Naive B cell (primary cell): ENCODE data around the gene FBXW5. TPM values are rescaled to one million over a fixed set of nuclear protein-coding genes. Genes with fewer than 3 reads are reported as not detected.
A peak's percentile ranks its signal among the peaks of the same experiment; 100 is the strongest.

Experiments
- ATAC-seq, 2 donors: fragments of 150-1000 bp; cut with Tn5 transposase; 2 replicates each; pipeline ENCODE4 v1.10.0; 2021; ENCODE audit warnings: low read depth in 2 of 2, mild to moderate bottlenecking in 2 of 2, moderate library complexity in 2 of 2
- DNase-seq: peaks from one replicate; pipeline ENCODE4 v3.0.0; 2022
- H3K27ac Mint-ChIP-seq, 6 donors: one replicate each; pipeline ENCODE4 v1.8.0; 2020 to 2022; ENCODE audit warnings: mild to moderate bottlenecking in 6 of 6, mixed read lengths in 6 of 6, moderate library complexity in 5 of 6, inconsistent platforms in 2 of 6
- H3K27me3 Mint-ChIP-seq, 3 donors: one replicate each; pipeline ENCODE4 v1.8.0; 2021 to 2022; ENCODE audit warnings: mixed read lengths in 3 of 3, mild to moderate bottlenecking in 1 of 3
- H3K36me3 Mint-ChIP-seq, 2 donors: one replicate each; pipeline ENCODE4 v1.8.0; 2020 to 2022; ENCODE audit warnings: mixed read lengths in 2 of 2, inconsistent platforms in 1 of 2, mild to moderate bottlenecking in 1 of 2
- H3K4me1 Mint-ChIP-seq, 3 donors: one replicate each; pipeline ENCODE4 v1.8.0; 2020 to 2022; ENCODE audit warnings: mixed read lengths in 3 of 3, inconsistent platforms in 1 of 3, mild to moderate bottlenecking in 1 of 3, moderate library complexity in 1 of 3
- H3K4me3 Mint-ChIP-seq, 8 donors: one replicate each; pipeline ENCODE4 v1.8.0; 2020 to 2022; ENCODE audit warnings: mild to moderate bottlenecking in 8 of 8, mixed read lengths in 8 of 8, moderate library complexity in 8 of 8, inconsistent platforms in 2 of 8
- H3K9me3 Mint-ChIP-seq, 7 donors: one replicate each; pipeline ENCODE4 v1.8.0; 2020 to 2022; ENCODE audit warnings: mixed read lengths in 7 of 7, mild to moderate bottlenecking in 5 of 7, inconsistent platforms in 2 of 7, moderate library complexity in 1 of 7
- polyA plus RNA-seq, 6 donors: library from polyadenylated mRNA; unstranded; fragments of 300-500 nt; fragmentation: Illumina TruSeq; gene quantifications; one replicate each; pipeline ENCODE4 v1.2.3, GENCODE V29; 2021; ENCODE audit warnings: low read depth in 6 of 6

The FBXW5 gene
- 100 to 1,000 TPM in 1 of 6 donors, 10 to 100 TPM in 5; 48.2 to 105 (median 55.1) TPM for polyA plus RNA-seq

DNA sequence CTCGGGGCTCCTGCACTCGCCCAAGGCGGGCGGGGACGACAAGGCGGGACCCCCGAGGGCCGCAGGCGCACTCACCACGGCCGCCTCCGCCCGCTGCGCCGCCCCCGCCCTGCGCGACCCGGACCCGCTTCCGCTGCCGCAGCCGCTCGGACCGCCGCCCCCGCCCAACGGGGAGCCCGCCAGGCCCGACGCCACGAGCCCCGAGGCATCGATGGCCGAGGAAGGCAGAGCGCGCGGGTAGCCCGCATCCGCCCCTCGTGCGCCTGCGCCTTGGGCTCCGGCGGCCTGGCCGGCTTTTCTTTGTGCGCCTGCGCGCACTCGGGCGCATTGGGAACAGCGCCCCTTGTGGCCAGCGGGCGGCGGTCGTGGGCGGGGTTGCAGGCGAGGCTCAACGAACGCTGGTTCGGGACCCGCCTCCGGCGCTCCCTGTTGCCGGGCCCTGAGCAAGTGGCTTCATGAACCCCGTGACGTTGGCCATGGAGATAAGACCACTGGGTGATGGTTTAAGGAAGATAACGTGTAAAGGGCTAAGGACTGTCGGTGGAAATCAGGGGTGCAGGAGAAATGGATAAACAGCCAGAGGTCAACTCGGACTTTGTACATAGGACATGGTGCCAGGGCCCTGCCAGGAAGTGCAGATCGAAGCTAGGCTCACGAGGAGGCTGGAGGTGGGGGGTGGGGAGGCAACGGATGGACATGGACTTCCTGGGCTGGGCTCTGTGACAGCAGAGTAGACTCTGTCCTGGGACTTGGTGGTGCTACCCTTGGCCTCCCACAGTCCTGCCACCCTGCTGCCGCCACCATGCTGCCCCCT, at the start of gene FBXW5, which contains the start of gene C8G:
TSS of gene FBXW5 (minus strand) at position 220 of the 814 bp plus-strand sequence. CDS start 655 bp downstream, outside the sequence.
TSS of gene C8G (plus strand) at position 725 of the 814 bp plus-strand sequence. CDS start at position 803, 78 bp downstream.
- DNase-seq (peak; percentile 96), ATAC-seq (peak; percentile 81 to 84)
- Mint-ChIP-seq H3K9me3 (no peaks in the 10 kb centered on the region), H3K27ac (peak within 1 kb of the TSS in 5 of 6 donors; percentile 49 to 96 (median 87)), H3K27me3 (no peaks in the 10 kb centered on the region), H3K4me3 (peak within 1 kb of the TSS; percentile 73 to 91 (median 80)), H3K4me1 (peaks cover 8 to 10% (median 10%) of the 10 kb centered on the region in 3 donors), H3K36me3 (no peaks in the 10 kb centered on the region)

GRCh38 chr9:136992819-136993369, 48.4 kb upstream of the FBXW5 start:
- H3K4me1 Mint-ChIP-seq, result peaks cover 10 to 32% (median 32%) of the 10 kb centered on the region in 3 donors
- H3K36me3 Mint-ChIP-seq, result no peaks in the 10 kb centered on the region

GRCh38 chr9:136991993-136992818, 47.7 kb upstream of the FBXW5 start, which contains the start of gene PAXX:
TSS of gene PAXX (plus strand) at chr9:136992422. CDS start at chr9:136992444, 22 bp downstream.
- peaks cover 6 to 26% (median 26%) of the 10 kb centered on the region in 3 donors for H3K4me1 Mint-ChIP-seq
- peak within 1 kb of the TSS; percentile 86 to 96 (median 94) for H3K27ac Mint-ChIP-seq
- ATAC-seq (peak; percentile 84 to 87), DNase-seq (peak; percentile 90)
- peaks cover 7 to 23% (median 11%) of the 10 kb centered on the region in 3 donors for H3K27me3 Mint-ChIP-seq
- peaks cover 0 to 2% (median 0%) of the 10 kb centered on the region in 7 donors for H3K9me3 Mint-ChIP-seq
- no peaks in the 10 kb centered on the region for H3K36me3 Mint-ChIP-seq
- peak within 1 kb of the TSS; percentile 59 to 92 (median 87) for H3K4me3 Mint-ChIP-seq

More at GRCh38 chr9:136992819-136993369, 48.4 kb upstream of the FBXW5 start:
- ATAC-seq (no peak), DNase-seq (no peak)
- H3K4me3 Mint-ChIP-seq, result peak overlapping the region; percentile 59 to 92 (median 87)
- H3K27me3 Mint-ChIP-seq, result peaks cover 8 to 22% (median 9%) of the 10 kb centered on the region in 3 donors
- peaks cover 0 to 2% (median 0%) of the 10 kb centered on the region in 7 donors for H3K9me3 Mint-ChIP-seq
- H3K27ac Mint-ChIP-seq, result peak overlapping the region; percentile 86 to 96 (median 94)

GRCh38 chr9:136990242-136990911, 45.8 kb upstream of the FBXW5 start:
- no peak for DNase-seq
- peak overlapping the region in 3 of 6 donors; percentile 5 to 77 (median 74) for H3K27ac Mint-ChIP-seq
- peaks cover 0 to 2% (median 0%) of the 10 kb centered on the region in 7 donors for H3K9me3 Mint-ChIP-seq
- peak overlapping the region in 6 of 8 donors; percentile 59 to 89 (median 81) for H3K4me3 Mint-ChIP-seq
- ATAC-seq, result no peak
- H3K4me1 Mint-ChIP-seq, result peaks cover 6 to 19% (median 19%) of the 10 kb centered on the region in 3 donors
- no peaks in the 10 kb centered on the region for H3K36me3 Mint-ChIP-seq
- H3K27me3 Mint-ChIP-seq, result peaks cover 7 to 27% (median 16%) of the 10 kb centered on the region in 3 donors

- H3K4me1 Mint-ChIP-seq, result peaks cover 8 to 19% (median 18%) of the 10 kb centered on the region in 3 donors
- H3K9me3 Mint-ChIP-seq, result peaks cover 0 to 2% (median 0%) of the 10 kb centered on the region in 7 donors
- ATAC-seq (no peak), DNase-seq (no peak)
- H3K36me3 Mint-ChIP-seq, result peaks cover 0 to 5% of the 10 kb centered on the region in 2 donors
- peaks cover 10 to 32% (median 21%) of the 10 kb centered on the region in 3 donors for H3K27me3 Mint-ChIP-seq
- peak overlapping the region in 1 of 8 donors; percentile 70 for H3K4me3 Mint-ChIP-seq
- no peak overlapping the region for H3K27ac Mint-ChIP-seq
Measured at GRCh38 chr9:136988872-136989271, 44.3 kb upstream of the FBXW5 start.

- ATAC-seq, result no peak
- Mint-ChIP-seq H3K27ac (no peak overlapping the region), H3K36me3 (peaks cover 0 to 8% of the 10 kb centered on the region in 2 donors), H3K4me1 (peaks cover 0 to 4% (median 2%) of the 10 kb centered on the region in 3 donors), H3K4me3 (no peak overlapping the region), H3K9me3 (peaks cover 0 to 2% (median 0%) of the 10 kb centered on the region in 7 donors), H3K27me3 (peaks cover 13 to 60% (median 29%) of the 10 kb centered on the region in 3 donors)
- DNase-seq, result no peak
Measured at GRCh38 chr9:136985853-136986252, 41.3 kb upstream of the FBXW5 start.

DNA sequence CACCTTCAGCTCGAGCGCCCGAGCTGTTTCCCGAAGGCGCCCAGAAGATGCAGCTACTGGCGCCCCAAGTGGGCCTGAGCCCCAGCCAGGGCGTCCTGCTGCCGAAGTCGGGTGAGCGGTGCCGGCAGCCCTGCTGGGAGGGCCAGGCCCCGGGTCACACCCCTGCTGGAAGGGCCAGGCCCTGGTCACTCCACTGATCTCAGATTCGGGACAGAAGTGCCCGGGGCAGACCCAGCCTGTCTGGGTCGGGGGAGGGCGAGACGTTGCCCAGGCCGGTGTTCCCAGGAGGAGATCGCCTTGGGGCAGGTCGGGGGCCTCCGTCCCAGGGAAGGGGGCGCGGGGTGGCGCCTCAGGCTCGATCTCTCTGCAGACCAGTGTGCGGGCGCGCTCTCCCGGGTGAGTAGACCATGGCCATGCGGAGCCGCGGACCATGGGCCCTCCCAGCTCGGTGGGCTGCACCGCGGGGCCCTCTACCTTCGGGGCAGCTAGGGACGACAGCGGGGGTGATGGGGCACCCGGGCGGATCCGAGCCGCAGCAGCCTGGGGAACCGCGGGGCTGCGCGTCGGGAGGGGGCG, 40.6 kb upstream of the FBXW5 start:
- Mint-ChIP-seq H3K36me3 (peaks cover 0 to 8% of the 10 kb centered on the region in 2 donors), H3K27me3 (peaks cover 13 to 65% (median 36%) of the 10 kb centered on the region in 3 donors), H3K27ac (no peak overlapping the region), H3K4me3 (no peak overlapping the region), H3K9me3 (peaks cover 0 to under 1% (median 0%) of the 10 kb centered on the region in 7 donors), H3K4me1 (peaks cover 0 to 4% (median 2%) of the 10 kb centered on the region in 3 donors)
- ATAC-seq (peak; percentile 27 to 32), DNase-seq (no peak)

GRCh38 chr9:136984464-136985026, 40.0 kb upstream of the FBXW5 start:
- DNase-seq (no peak), ATAC-seq (peak in 1 of 2 donors; percentile 16)
- Mint-ChIP-seq H3K9me3 (no peaks in the 10 kb centered on the region), H3K27me3 (peaks cover 13 to 67% (median 38%) of the 10 kb centered on the region in 3 donors), H3K36me3 (peaks cover 0 to 8% of the 10 kb centered on the region in 2 donors), H3K4me1 (peaks cover 0 to 4% (median 2%) of the 10 kb centered on the region in 3 donors), H3K27ac (no peak overlapping the region), H3K4me3 (no peak overlapping the region)

DNA sequence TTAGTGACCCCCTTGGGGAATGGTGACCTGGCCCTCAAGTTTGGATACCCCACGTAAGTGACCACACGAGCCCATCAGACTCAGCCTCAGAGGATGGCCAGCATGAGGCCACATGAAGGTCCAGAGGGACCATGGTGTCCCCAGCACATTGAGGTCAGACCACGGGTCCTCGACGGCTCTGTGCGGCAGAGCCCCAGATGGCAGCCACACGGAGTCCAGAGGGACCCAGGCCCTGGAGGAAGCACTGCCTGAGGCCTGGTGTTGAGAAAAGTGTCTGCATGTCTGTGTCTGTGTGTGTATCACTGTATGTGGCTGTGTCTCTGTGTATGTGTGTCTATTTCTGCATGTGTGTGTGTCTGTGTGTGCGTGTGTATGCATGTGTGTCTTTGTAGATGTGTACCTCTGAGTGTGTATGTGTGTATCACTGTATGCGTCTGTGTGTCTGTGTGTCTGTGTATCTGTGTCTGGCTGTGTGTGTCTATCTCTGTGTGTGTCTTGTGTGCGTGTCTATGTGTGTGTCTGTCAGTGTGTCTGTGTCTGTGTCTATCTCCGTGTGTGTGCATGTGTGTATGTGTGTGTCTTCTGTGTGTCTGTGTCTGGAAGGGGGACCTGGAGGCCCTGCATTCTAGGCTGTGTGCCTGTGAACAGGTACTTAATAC, 39.2 kb upstream of the FBXW5 start:
- H3K4me1 Mint-ChIP-seq, result peaks cover 0 to 4% (median 2%) of the 10 kb centered on the region in 3 donors
- ATAC-seq, result no peak
- H3K36me3 Mint-ChIP-seq, result peaks cover 0 to 8% of the 10 kb centered on the region in 2 donors
- DNase-seq, result no peak
- peaks cover 13 to 69% (median 38%) of the 10 kb centered on the region in 3 donors for H3K27me3 Mint-ChIP-seq
- H3K9me3 Mint-ChIP-seq, result no peaks in the 10 kb centered on the region
- H3K27ac Mint-ChIP-seq, result no peak overlapping the region
- peak overlapping the region in 1 of 8 donors; percentile 17 for H3K4me3 Mint-ChIP-seq

DNA sequence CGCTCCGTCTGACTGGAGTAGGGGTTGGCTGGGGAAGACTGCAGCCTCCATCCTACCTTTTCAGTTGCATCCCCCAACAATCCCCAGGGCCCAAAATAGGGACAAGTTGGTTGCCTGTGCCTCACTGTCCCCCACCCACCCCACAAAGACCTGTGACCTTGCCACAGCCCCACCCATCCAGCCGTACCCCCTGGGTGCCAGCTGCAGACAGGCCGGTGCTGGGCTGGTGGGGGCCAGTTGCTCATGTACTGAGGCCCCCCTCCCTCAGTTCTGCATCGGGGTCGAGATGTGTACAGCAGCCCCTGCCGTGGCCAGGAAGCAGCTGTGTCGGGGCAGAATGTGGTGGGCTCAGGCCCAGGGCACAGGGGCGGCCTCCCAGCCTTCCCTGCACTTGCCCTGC, 38.6 kb upstream of the FBXW5 start:
- Mint-ChIP-seq H3K27ac (no peak overlapping the region), H3K27me3 (peaks cover 10 to 68% (median 36%) of the 10 kb centered on the region in 3 donors), H3K4me1 (peaks cover 0 to 4% (median 2%) of the 10 kb centered on the region in 3 donors), H3K4me3 (no peak overlapping the region), H3K9me3 (no peaks in the 10 kb centered on the region), H3K36me3 (peaks cover 0 to 8% of the 10 kb centered on the region in 2 donors)
- DNase-seq, result no peak
- no peak for ATAC-seq
